Astrocyte (in vitro differentiated cells and primary cell): Measurements from ENCODE around the gene DKKL1. TPM values are rescaled to one million over a fixed set of nuclear protein-coding genes. Genes with fewer than 3 reads are reported as not detected.
A peak's percentile ranks its signal among the peaks of the same experiment; 100 is the strongest.

Experiments used
- DNase-seq: peaks from one replicate; pipeline ENCODE4 v3.0.0-alpha.2; 2010; ENCODE audit warnings: low read depth
- FAIRE-seq: peaks from 2 replicates; lab custom pipeline; 2011; peaks lifted over from hg19 to GRCh38; lab: Jason Lieb, UNC
- H2AFZ ChIP-seq: 2 replicates; pipeline ENCODE4 v1.6.0; 2012; ENCODE audit warnings: low read depth, low read length, inconsistent platforms
- H3K27ac ChIP-seq: 2 replicates; pipeline ENCODE4 v1.5.1; 2011; ENCODE audit warnings: low read depth, low read length, inconsistent platforms
- H3K27me3 ChIP-seq: 2 replicates; pipeline ENCODE4 v1.6.0; 2011; ENCODE audit warnings: low read length, inconsistent platforms; ENCODE audit not compliant: insufficient read depth
- H3K36me3 ChIP-seq: 2 replicates; pipeline ENCODE4 v1.5.1; 2011; ENCODE audit warnings: low read length, inconsistent platforms; ENCODE audit not compliant: insufficient read depth
- H3K4me1 ChIP-seq: 2 replicates; pipeline ENCODE4 v1.5.1; 2011; ENCODE audit warnings: low read length, inconsistent platforms; ENCODE audit not compliant: insufficient read depth
- H3K4me2 ChIP-seq: 2 replicates; pipeline ENCODE4 v1.6.0; 2012; ENCODE audit warnings: low read length, inconsistent platforms
- H3K4me3 ChIP-seq: 2 replicates; pipeline ENCODE4 v1.5.1; 2011; ENCODE audit warnings: low read depth, mild to moderate bottlenecking, low read length, inconsistent platforms; ENCODE audit not compliant: insufficient read depth
- H3K79me2 ChIP-seq: 2 replicates; pipeline ENCODE4 v1.6.0; 2012; ENCODE audit warnings: mild to moderate bottlenecking, low read length, inconsistent platforms; ENCODE audit not compliant: insufficient read depth
- H3K9ac ChIP-seq: 2 replicates; pipeline ENCODE4 v1.6.0; 2012; ENCODE audit warnings: mild to moderate bottlenecking, low read length, inconsistent platforms
- H3K9me3 ChIP-seq: 2 replicates; pipeline ENCODE4 v1.5.1; 2012; ENCODE audit warnings: low read depth, mild to moderate bottlenecking, low read length, inconsistent platforms; ENCODE audit not compliant: insufficient read depth
- H4K20me1 ChIP-seq: 2 replicates; pipeline ENCODE4 v1.6.0; 2012; ENCODE audit warnings: low read length, inconsistent platforms; ENCODE audit not compliant: insufficient read depth
- H3K27ac Mint-ChIP-seq: one replicate; pipeline ENCODE4 v1.8.0; 2021; ENCODE audit warnings: mild to moderate bottlenecking, mixed read lengths; ENCODE audit not compliant: unreplicated experiment
- H3K27me3 Mint-ChIP-seq: one replicate; pipeline ENCODE4 v1.8.0; 2021; ENCODE audit warnings: low read depth, mixed read lengths; ENCODE audit not compliant: unreplicated experiment
- H3K36me3 Mint-ChIP-seq: one replicate; pipeline ENCODE4 v1.8.0; 2021; ENCODE audit warnings: low read depth, mixed read lengths; ENCODE audit not compliant: unreplicated experiment
- H3K4me1 Mint-ChIP-seq: one replicate; pipeline ENCODE4 v1.8.0; 2021; ENCODE audit warnings: low read depth, mixed read lengths; ENCODE audit not compliant: unreplicated experiment
- H3K4me3 Mint-ChIP-seq: one replicate; pipeline ENCODE4 v1.8.0; 2021; ENCODE audit warnings: mild to moderate bottlenecking, moderate library complexity, mixed read lengths; ENCODE audit not compliant: unreplicated experiment
- H3K9me3 Mint-ChIP-seq: one replicate; pipeline ENCODE4 v1.8.0; 2021; ENCODE audit warnings: mild to moderate bottlenecking, mixed read lengths; ENCODE audit not compliant: unreplicated experiment
- EZH2 ChIP-seq: IDR thresholded peaks from 2 replicates; pipeline ENCODE4 v1.6.1; 2012; ENCODE audit warnings: mild to moderate bottlenecking, low read length, inconsistent platforms; ENCODE audit not compliant: insufficient read depth
- total RNA-seq: library from RNA; stranded (reverse); gene quantifications from 2 replicates; pipeline ENCODE4 v1.2.1, GENCODE V29; 2021
- TF ChIP-seq, protein P1 (sequence below): IDR thresholded peaks from 2 replicates; pipeline ENCODE4 v1.5.1; 2011; ENCODE audit warnings: low read depth, mild to moderate bottlenecking, inconsistent platforms, low read length, moderate library complexity; ENCODE audit not compliant: insufficient read depth

The DKKL1 gene
- total RNA-seq, 1 donor from 2014 or later, result 1.1 TPM

DNA sequence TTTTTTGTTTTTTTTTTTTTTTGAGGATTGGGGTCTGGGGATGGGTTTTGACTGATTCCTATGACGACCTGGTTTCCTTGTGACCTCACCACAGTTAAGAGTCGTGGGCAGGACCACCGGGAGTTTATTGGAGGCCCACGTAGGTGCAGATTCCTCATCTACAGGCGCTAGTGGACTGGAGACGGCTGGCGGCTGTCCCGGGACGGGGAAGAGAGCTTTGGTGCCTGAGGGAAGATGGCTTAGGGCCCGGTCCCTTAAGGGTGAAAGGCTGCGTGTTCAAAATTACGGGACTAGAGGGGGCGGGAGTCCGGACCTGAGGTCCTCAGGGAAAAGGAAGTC is 779 bp upstream of the DKKL1 start:
- Mint-ChIP-seq H3K36me3 (peaks cover 8% of the 10 kb centered on the region), H3K4me1 (peaks cover 3% of the 10 kb centered on the region), H3K9me3 (no peaks in the 10 kb centered on the region), H3K27ac (no peak overlapping the region), H3K4me3 (no peak overlapping the region), H3K27me3 (peaks cover 2% of the 10 kb centered on the region)
- DNase-seq (peak; percentile 47), FAIRE-seq (no peak)
- H4K20me1 ChIP-seq, result peaks cover 4% of the 10 kb centered on the region
- H2AFZ ChIP-seq, result peak overlapping the region; percentile 75
- H3K4me1 ChIP-seq, result peaks cover 14% of the 10 kb centered on the region
- H3K9ac ChIP-seq, result peak overlapping the region; percentile 98
- H3K27me3 ChIP-seq, result no peaks in the 10 kb centered on the region
- peak overlapping the region; percentile 93 for H3K4me2 ChIP-seq
- no peaks in the 10 kb centered on the region for H3K9me3 ChIP-seq
- peak overlapping the region; percentile 94 for H3K4me3 ChIP-seq
- TF ChIP-seq EZH2, result no peak
- TF ChIP-seq, protein P1, sequence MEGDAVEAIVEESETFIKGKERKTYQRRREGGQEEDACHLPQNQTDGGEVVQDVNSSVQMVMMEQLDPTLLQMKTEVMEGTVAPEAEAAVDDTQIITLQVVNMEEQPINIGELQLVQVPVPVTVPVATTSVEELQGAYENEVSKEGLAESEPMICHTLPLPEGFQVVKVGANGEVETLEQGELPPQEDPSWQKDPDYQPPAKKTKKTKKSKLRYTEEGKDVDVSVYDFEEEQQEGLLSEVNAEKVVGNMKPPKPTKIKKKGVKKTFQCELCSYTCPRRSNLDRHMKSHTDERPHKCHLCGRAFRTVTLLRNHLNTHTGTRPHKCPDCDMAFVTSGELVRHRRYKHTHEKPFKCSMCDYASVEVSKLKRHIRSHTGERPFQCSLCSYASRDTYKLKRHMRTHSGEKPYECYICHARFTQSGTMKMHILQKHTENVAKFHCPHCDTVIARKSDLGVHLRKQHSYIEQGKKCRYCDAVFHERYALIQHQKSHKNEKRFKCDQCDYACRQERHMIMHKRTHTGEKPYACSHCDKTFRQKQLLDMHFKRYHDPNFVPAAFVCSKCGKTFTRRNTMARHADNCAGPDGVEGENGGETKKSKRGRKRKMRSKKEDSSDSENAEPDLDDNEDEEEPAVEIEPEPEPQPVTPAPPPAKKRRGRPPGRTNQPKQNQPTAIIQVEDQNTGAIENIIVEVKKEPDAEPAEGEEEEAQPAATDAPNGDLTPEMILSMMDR, result no peak
- peak overlapping the region; percentile 94 for H3K27ac ChIP-seq
- peaks cover 5% of the 10 kb centered on the region for H3K36me3 ChIP-seq
- peaks cover 39% of the 10 kb centered on the region for H3K79me2 ChIP-seq

DNA sequence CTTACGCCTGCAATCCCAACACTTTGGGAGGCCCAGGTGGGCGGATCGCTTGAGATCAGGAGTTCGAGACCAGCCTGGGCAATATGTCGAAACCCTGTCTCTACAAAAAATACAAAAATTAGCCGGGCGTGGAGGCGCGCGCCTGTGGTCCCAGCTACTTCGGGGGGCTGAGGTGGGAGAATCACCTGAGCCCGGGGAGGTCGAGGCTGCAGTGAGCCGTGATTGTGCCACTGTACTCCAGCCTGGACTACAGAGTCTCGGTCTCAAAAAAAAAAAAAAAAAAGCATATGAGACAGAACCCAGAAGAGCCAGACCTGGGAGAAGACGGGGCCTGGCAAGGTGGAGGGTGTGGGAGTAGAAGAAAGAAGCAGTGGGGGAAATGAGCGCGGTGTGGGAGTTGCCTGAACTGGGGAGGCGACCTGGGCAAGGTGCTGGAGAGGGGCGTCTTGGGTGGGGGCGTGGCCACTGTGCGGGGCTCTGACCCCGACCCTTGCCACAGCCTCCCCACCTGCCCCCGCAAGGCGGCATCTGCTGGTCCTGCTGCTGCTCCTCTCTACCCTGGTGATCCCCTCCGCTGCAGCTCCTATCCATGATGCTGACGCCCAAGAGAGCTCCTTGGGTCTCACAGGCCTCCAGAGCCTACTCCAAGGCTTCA is 533 bp downstream of the DKKL1 start:
- Histone ChIP-seq H3K27me3 (no peaks in the 10 kb centered on the region), H4K20me1 (peaks cover 4% of the 10 kb centered on the region), H3K36me3 (peaks cover 3% of the 10 kb centered on the region), H3K27ac (no peak overlapping the region), H3K9ac (peak overlapping the region; percentile 15), H2AFZ (peak overlapping the region; percentile 71), H3K4me1 (peaks cover 14% of the 10 kb centered on the region), H3K79me2 (peaks cover 33% of the 10 kb centered on the region), H3K9me3 (peaks cover 5% of the 10 kb centered on the region), H3K4me2 (peak overlapping the region; percentile 93), H3K4me3 (peak overlapping the region; percentile 47)
- Mint-ChIP-seq H3K27ac (no peak overlapping the region), H3K36me3 (peaks cover 3% of the 10 kb centered on the region), H3K27me3 (peaks cover 2% of the 10 kb centered on the region), H3K9me3 (peaks cover 6% of the 10 kb centered on the region), H3K4me1 (peaks cover 3% of the 10 kb centered on the region), H3K4me3 (no peak overlapping the region)
- DNase-seq (no peak), FAIRE-seq (no peak)
- no peak for TF ChIP-seq EZH2
- TF ChIP-seq, protein P1, result no peak

DNA sequence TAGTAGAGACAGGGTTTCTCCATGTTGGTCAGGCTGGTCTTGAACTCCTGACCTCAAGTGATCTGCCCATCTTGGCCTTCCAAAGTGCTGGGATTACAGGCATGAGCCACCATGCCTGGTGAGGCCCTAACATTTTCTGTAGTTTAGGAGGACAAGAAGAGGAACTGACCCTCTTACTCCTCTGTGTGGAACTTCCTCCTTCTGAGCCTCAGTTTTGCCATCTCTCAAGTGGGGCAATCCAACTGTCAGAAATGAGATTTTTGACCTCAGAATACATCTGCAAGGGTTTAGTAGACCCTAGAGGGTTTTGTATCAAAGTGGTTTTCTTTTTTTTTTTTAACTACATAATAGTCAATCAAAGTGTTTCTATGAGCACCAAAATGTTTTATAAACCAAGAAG is 2.4 kb downstream of the DKKL1 start:
- peaks cover 2% of the 10 kb centered on the region for H3K36me3 Mint-ChIP-seq
- H3K9me3 Mint-ChIP-seq, result peaks cover 20% of the 10 kb centered on the region
- no peaks in the 10 kb centered on the region for H3K36me3 ChIP-seq
- peaks cover 14% of the 10 kb centered on the region for H3K79me2 ChIP-seq
- peaks cover 2% of the 10 kb centered on the region for H3K27me3 Mint-ChIP-seq
- H3K4me3 ChIP-seq, result no peak overlapping the region
- H3K4me1 Mint-ChIP-seq, result no peaks in the 10 kb centered on the region
- H2AFZ ChIP-seq, result no peak overlapping the region
- H3K4me3 Mint-ChIP-seq, result no peak overlapping the region
- H4K20me1 ChIP-seq, result no peaks in the 10 kb centered on the region
- peaks cover 5% of the 10 kb centered on the region for H3K27me3 ChIP-seq
- DNase-seq (no peak), FAIRE-seq (no peak)
- no peak overlapping the region for H3K4me2 ChIP-seq
- no peak overlapping the region for H3K27ac ChIP-seq
- TF ChIP-seq, protein P1, result no peak
- no peak for TF ChIP-seq EZH2
- H3K27ac Mint-ChIP-seq, result no peak overlapping the region
- no peak overlapping the region for H3K9ac ChIP-seq
- H3K4me1 ChIP-seq, result peaks cover 8% of the 10 kb centered on the region
- peaks cover 9% of the 10 kb centered on the region for H3K9me3 ChIP-seq
